Right ventricle myocardium inferior (tissue), 1 donor: Measurements from ENCODE around the gene ANO2. TPM values are rescaled to one million over a fixed set of nuclear protein-coding genes. Genes with fewer than 3 reads are reported as not detected.
A peak's percentile ranks its signal among the peaks of the same experiment; 100 is the strongest.

Experiments used
- ATAC-seq: fragments of 200-7000 bp; cut with Tn5 transposase; one replicate; pipeline ENCODE4 v1.9.1; 2020; ENCODE audit warnings: mild to moderate bottlenecking, moderate library complexity
- DNase-seq: peaks from one replicate; pipeline ENCODE4 v3.0.0; 2021; ENCODE audit errors: missing footprints
- intact Hi-C: fragments of 100-400 bp; cut with DNase I; formaldehyde crosslinking; loops from one replicate; pipeline ENCODE4 v1.11.0; 2022
- total RNA-seq: library from RNA; stranded (reverse); fragmentation: NEBNext Ultra II Directional; extraction: Animal tissue kit (Norgen Biotek cat#: 25700); gene quantifications from one replicate; pipeline ENCODE4 v1.2.1, GENCODE V29; 2021
- donor health status: DM: no; HTN: yes; CAD: no; lungs with severe emphysema.

The ANO2 gene
- total RNA-seq, 1 donor from 2014 or later, result 19.5 TPM

DNA sequence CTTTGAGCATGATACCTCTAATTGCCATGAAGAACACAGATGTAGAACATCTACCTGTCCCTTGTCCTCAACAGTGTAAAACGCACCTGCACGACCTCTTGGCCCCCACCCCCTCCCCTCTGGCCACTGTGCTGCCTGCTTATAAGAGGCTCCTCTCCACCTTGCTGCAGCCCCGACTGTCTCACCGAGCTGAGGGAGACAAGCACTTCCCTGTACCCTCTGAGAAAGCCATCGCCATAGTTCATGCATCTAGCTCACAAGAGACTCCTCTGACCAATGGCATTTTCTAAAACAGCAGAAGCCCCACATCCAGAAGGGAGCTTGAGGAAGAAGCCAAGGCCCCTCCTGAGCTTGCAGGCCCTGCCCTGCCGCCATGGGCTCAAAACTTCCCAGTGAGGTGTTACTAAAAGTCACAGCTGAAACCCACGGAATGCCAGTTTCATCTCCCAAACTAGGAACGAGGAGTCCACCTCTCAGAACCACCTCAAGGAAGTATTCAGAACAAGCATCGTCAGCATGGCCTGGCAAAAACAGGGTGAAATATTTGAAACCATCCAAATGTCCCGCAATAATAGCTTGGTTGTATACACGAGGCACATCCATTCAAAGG is 21.5 kb upstream of the ANO2 start:
- intact Hi-C loops, result no loop called here
- DNase-seq (no peak), ATAC-seq (no peak)

GRCh38 chr12:5965950-5966383 is 20.9 kb upstream of the ANO2 start:
- ATAC-seq (peak; percentile 73), DNase-seq (no peak)
- intact Hi-C loops, result no loop called here

GRCh38 chr12:5964913-5965900 is 20.1 kb upstream of the ANO2 start:
- intact Hi-C loops, result no loop called here
- no peak for ATAC-seq

GRCh38 chr12:5963515-5963914 is 18.5 kb upstream of the ANO2 start:
- intact Hi-C loops, result no loop called here
- DNase-seq (no peak), ATAC-seq (no peak)

More at GRCh38 chr12:5964913-5965900, 20.1 kb upstream of the ANO2 start:
- DNase-seq, result no peak

- no peak for ATAC-seq
- intact Hi-C loops, result no loop called here
Observed at GRCh38 chr12:5960783-5961182, 15.7 kb upstream of the ANO2 start.

GRCh38 chr12:5956987-5957386 is 11.9 kb upstream of the ANO2 start:
- no peak for ATAC-seq
- no peak for DNase-seq
- intact Hi-C loops, result no loop called here

More at GRCh38 chr12:5960783-5961182, 15.7 kb upstream of the ANO2 start:
- DNase-seq, result no peak

DNA sequence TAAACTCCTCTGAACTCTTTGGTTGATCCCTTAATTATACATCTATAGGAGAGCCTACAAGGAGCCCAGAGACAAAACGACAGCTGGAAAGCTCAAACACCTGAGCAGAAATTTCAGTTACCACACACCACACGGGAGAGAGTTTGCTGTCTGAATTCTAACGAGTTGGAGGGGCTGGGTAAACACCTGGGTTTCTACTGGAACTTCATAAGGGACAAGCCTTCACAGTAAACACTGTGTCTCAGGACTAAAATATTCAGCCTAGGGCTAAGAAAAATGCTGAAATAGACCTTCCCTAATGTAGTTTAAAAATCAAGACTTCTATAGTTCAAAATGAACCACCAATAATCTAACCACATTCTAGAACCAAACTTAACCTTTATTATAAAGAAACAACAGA is 9.6 kb upstream of the ANO2 start:
- DNase-seq, result no peak
- ATAC-seq, result no peak
- intact Hi-C loops, result no loop called here

DNA sequence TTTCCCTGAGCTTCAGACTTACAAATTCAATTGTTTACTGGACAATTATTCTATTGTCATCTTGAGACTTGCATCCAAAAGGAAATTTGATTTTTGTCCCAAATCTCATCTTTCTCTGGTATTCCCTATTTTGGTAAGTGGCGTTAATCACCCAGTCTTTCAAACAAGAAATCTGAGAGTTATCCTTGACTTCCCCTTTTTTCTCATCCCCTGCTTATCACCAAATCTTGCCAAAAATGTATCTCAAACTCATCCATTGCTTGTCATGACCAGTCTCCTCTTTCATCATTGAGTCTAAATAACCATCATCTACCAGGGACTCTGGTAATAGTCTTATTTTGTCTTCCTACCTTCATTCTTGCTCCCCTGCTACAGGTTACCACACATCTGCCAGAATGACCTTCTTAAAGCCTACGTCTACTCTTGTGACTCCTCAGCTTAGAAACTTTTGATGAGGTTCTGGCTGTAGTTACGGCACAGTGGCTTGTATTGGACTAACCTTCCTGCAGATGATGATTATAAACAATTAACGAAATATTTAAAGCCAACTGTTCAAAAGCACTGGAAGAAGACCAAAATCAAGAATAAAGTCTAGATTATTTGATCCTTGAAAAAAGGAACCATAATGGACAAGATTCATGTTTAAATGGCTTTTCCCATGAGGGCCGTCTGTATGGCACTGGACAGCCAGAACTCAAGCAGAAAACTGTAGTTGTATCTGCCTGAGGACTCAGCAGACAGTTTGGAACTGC is 9.0 kb upstream of the ANO2 start:
- no peak for ATAC-seq
- intact Hi-C loops, result no loop called here

DNA sequence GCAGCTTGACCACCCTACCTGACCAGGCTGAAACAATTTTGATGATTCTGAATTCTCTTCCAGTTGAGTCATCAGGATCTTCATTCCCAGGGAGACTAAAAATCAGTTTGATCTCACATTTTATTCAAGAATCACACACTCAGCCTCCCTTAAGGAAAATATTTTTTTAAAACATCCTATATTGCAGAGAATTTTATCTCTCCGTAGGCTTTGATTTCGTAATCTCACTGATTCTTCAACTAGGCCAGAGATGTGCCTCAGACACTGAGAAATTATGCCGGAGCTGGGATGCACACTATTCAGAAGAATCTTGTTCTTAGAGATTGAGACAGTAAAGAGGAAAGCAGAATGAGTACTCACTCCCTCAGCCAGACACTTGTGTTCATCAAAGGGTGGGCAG is 7.0 kb upstream of the ANO2 start:
- DNase-seq, result no peak
- no peak for ATAC-seq
- intact Hi-C loops, result no loop called here

More for the DNA sequence above, 9.0 kb upstream of the ANO2 start:
- no peak for DNase-seq

DNA sequence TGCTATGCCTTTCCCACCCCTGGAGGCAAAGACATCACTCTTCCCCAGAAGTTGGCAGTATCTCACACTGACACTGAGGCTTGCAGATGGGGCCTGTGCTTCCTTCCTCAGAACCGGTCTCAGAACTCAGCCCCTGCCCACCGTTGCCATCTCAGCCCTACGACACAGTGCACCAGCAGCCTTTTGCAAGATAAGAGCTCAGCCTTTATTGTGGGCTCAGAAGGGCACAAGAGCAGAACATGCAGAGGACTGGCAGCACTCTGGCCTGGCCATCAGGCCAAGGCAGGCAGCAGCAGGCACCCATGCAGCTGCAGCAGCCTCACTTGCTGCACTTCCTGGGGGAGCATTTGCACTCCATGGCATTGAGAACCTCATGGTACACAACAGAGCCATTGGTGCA is 3.6 kb upstream of the ANO2 start:
- DNase-seq (no peak), ATAC-seq (no peak)
- intact Hi-C loops, result no loop called here

- DNase-seq (no peak), ATAC-seq (no peak)
- intact Hi-C loops, result no loop called here
Observed at GRCh38 chr12:5947006-5947405, 1.9 kb upstream of the ANO2 start.

DNA sequence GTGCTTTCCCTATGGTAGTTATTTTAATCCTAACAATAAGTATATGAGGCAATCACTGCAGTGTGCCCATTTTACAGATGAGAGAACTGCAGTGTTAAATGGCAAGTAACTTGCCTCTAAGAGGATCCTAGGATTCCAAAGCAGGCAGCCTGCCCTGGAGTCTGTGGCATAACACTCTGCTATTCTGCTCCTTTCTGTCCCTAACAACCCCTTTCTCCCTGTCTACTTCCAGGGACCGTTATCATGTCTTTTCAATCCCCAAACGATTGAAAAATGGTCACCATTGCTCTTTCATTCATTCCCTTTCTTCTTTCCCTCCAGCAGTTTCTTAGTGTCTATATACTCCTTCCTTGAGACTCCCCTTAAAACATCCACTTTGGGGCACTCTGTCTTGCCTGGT is 1.3 kb upstream of the ANO2 start:
- DNase-seq (no peak), ATAC-seq (no peak)
- intact Hi-C loops, result no loop called here

DNA sequence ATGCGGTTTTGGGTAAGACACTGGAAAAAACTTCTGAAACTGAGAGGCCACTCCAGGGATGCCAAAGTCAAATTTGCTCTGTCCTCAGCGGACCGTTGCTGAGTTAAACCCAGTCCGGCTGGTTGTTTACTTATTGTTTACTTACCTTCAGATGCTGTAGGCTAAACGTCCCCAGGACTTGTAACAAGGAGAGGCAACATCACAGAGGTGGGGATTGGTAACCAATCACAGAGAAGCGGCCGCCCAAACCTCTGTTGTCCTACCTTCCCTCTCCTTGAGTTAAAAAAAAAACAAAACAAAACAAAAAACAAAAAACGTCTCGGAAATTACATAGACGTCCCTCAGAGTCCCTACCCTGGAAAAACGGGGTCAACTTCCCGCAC is 380 bp downstream of the ANO2 start:
- intact Hi-C loops, result no loop called here
- DNase-seq, result no peak
- no peak for ATAC-seq

GRCh38 chr12:5944053-5944452 is 1.0 kb downstream of the ANO2 start:
- ATAC-seq (no peak), DNase-seq (no peak)
- intact Hi-C loops, result no loop called here

DNA sequence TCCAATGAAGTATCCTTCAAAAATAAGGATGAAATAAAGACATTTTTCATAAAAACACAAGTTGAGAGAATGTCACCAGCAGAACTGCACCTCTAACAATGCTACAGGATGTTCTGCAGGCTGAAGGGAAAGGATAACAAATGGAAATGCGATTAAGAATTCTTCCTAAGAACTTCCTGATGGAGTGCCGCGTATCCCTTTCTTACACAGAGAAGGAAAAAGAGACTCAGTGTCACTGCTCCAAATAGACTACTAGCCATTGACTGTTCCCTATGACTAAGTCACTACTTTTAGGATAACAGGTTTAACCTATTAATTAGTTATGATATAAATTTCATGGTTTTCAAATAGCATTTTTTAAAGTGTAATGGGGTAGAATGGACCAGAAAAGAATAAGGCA is 3.2 kb downstream of the ANO2 start:
- intact Hi-C loops, result no loop called here
- ATAC-seq, result no peak

DNA sequence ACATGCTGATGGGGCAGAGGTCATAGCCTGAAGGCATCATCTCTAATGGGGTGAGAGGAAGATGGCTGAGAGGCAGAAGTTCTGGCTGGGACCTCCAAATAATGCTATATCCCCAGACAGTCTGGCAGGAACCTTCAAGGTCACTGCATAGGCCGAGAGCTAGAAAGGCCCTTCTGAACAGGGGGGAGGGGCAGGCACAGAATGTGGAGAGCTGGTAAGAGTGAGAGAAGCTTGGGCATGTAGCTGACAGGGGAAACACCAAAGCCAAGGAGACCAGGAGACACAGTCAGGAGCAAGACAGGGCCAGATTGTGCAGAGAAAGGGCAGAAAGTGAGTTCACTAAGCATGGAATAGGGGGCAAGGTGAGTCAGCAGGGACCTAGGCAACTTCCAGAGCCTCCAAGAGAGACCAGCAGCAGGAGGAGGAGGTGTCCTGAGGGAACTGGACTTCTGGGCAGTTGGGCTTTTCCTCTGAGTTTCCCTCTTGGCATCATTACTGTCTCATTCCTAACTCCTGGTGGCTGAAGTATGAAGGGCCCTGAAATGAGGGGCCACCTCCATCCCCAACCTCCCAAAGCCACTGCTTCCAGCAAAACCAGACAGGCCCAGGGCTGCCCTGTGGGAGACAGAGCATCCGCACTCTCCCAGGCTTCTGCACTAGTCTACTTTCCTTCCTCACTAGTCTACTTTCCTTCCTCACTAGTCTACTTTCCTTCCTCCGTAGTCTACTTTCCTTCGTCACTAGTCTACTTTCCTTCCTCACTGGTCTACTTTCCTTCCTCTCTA is 17.1 kb downstream of the ANO2 start:
- DNase-seq, result no peak
- ATAC-seq, result no peak
- intact Hi-C loops, result no loop called here

More for the DNA sequence above, 3.2 kb downstream of the ANO2 start:
- DNase-seq, result no peak

DNA sequence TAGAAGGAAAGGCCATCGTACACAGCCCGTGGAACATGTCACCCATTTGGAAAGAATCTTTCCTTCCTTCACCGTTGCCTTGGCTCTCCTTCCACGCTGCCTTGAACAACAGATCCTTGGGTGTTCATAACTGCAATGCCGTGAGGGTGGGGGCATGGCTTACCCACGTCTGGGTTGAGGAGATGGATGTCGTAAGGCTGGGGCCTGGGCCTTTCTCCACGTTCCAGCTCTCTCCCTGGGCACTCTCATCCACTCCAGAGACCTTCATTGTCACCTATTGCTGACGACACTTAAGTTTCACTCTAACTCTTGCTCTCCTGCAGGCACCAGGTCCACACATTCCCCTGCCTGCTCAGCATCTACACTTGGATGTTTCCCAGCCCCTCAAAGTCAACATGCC is 19.4 kb downstream of the ANO2 start:
- no peak for DNase-seq
- intact Hi-C loops, result no loop called here
- no peak for ATAC-seq

- DNase-seq (no peak), ATAC-seq (no peak)
- intact Hi-C loops, result no loop called here
Observed at GRCh38 chr12:5924342-5924741, 20.7 kb downstream of the ANO2 start.

GRCh38 chr12:5923751-5924150 is 21.3 kb downstream of the ANO2 start:
- DNase-seq, result no peak
- intact Hi-C loops, result no loop called here
- ATAC-seq, result no peak
